Liver (tissue), 3 donors: Measurements from ENCODE around the gene NDUFS6.

ENCODE experiments used
- GABPA ChIP-seq, 2 donors: IDR thresholded peaks in 1 of 2; conservative IDR thresholded peaks in 1 of 2; 2 replicates each; pipeline ENCODE4 v1.6.1; 2016; ENCODE audit warnings: antibody characterized with exemption in 2 of 2, mild to moderate bottlenecking in 1 of 2, moderate library complexity in 1 of 2
- JUND ChIP-seq, 2 donors: IDR thresholded peaks; 2 replicates each; pipeline ENCODE4 v1.6.1; 2016; ENCODE audit warnings: antibody characterized with exemption in 2 of 2
- NR2F2 ChIP-seq: IDR thresholded peaks from 2 replicates; pipeline ENCODE4 v1.6.1; 2016; ENCODE audit warnings: antibody characterized with exemption
- RAD21 ChIP-seq, 2 donors: IDR thresholded peaks; 2 replicates each; pipeline ENCODE4 v1.6.1; 2016; ENCODE audit warnings: antibody characterized with exemption in 2 of 2, mild to moderate bottlenecking in 2 of 2
- TAF1 ChIP-seq: conservative IDR thresholded peaks from 2 replicates; pipeline ENCODE4 v1.6.1; 2016; ENCODE audit warnings: antibody characterized with exemption, mild to moderate bottlenecking
- TF ChIP-seq, protein P1 (sequence below): fragments of 150-350 bp; IDR thresholded peaks from 2 replicates; pipeline ENCODE4 v1.5.1; 2017; ENCODE audit warnings: improper control_type of control experiment, low read depth, low read length; ENCODE audit not compliant: missing input control
- TF ChIP-seq, protein P2 (sequence below): IDR thresholded peaks from 2 replicates; pipeline ENCODE4 v1.6.1; 2016; ENCODE audit warnings: antibody characterized with exemption
- TF ChIP-seq, protein P3 (sequence below): IDR thresholded peaks from 2 replicates; pipeline ENCODE4 v1.6.1; 2016; ENCODE audit warnings: antibody characterized with exemption, mild to moderate bottlenecking
- donor health status: healthy.
- donor health status: healthy.

DNA sequence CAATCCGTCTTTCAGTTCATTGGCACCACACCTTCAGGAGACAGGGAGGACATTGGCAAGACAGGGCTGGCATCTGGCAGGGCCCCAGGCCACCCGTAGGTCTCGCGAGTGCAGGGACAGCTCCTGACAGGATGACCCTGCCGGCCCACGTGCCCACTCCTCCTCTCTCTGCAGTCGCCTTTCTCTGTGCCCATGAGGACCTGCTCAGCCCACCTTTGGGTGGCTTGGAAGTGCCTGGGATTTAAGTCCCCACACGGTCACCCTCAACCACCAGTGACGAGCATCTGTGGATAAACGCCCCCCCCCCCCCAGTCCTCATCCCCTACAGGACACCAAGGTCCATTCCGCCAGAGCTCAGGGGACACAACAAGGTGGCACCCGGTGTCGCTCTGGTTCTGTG, 5.7 kb upstream of the NDUFS6 start:
- TF ChIP-seq RAD21 (IDR thresholded peaks at IDR 0.05) (no peak), GABPA (IDR thresholded peaks at IDR 0.05 in 1 of 2, conservative IDR thresholded peaks at IDR 0.05 in 1 of 2) (no peak), JUND (IDR thresholded peaks at IDR 0.05) (no peak), TAF1 (no peak), NR2F2 (no peak)
- TF ChIP-seq, protein P1, sequence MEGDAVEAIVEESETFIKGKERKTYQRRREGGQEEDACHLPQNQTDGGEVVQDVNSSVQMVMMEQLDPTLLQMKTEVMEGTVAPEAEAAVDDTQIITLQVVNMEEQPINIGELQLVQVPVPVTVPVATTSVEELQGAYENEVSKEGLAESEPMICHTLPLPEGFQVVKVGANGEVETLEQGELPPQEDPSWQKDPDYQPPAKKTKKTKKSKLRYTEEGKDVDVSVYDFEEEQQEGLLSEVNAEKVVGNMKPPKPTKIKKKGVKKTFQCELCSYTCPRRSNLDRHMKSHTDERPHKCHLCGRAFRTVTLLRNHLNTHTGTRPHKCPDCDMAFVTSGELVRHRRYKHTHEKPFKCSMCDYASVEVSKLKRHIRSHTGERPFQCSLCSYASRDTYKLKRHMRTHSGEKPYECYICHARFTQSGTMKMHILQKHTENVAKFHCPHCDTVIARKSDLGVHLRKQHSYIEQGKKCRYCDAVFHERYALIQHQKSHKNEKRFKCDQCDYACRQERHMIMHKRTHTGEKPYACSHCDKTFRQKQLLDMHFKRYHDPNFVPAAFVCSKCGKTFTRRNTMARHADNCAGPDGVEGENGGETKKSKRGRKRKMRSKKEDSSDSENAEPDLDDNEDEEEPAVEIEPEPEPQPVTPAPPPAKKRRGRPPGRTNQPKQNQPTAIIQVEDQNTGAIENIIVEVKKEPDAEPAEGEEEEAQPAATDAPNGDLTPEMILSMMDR, result no peak
- TF ChIP-seq, protein P2, sequence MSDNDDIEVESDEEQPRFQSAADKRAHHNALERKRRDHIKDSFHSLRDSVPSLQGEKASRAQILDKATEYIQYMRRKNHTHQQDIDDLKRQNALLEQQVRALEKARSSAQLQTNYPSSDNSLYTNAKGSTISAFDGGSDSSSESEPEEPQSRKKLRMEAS, result no peak
- TF ChIP-seq, protein P3, sequence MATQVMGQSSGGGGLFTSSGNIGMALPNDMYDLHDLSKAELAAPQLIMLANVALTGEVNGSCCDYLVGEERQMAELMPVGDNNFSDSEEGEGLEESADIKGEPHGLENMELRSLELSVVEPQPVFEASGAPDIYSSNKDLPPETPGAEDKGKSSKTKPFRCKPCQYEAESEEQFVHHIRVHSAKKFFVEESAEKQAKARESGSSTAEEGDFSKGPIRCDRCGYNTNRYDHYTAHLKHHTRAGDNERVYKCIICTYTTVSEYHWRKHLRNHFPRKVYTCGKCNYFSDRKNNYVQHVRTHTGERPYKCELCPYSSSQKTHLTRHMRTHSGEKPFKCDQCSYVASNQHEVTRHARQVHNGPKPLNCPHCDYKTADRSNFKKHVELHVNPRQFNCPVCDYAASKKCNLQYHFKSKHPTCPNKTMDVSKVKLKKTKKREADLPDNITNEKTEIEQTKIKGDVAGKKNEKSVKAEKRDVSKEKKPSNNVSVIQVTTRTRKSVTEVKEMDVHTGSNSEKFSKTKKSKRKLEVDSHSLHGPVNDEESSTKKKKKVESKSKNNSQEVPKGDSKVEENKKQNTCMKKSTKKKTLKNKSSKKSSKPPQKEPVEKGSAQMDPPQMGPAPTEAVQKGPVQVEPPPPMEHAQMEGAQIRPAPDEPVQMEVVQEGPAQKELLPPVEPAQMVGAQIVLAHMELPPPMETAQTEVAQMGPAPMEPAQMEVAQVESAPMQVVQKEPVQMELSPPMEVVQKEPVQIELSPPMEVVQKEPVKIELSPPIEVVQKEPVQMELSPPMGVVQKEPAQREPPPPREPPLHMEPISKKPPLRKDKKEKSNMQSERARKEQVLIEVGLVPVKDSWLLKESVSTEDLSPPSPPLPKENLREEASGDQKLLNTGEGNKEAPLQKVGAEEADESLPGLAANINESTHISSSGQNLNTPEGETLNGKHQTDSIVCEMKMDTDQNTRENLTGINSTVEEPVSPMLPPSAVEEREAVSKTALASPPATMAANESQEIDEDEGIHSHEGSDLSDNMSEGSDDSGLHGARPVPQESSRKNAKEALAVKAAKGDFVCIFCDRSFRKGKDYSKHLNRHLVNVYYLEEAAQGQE, result no peak
